Activated T-cell treated with anti-CD3 and anti-CD28 coated beads for 1 hour (primary cell): ENCODE data around the gene ATP11A.
"Not testable (repeated sequence)": the region's sequence is repeated elsewhere in the genome, so short reads cannot be mapped to it uniquely, and the experiment has no call there.

Source experiments
- DNase-seq: peaks from one replicate; pipeline ENCODE4 v3.0.0-alpha.2; 2020; ENCODE audit warnings: low read depth

ATP11A gene

DNA sequence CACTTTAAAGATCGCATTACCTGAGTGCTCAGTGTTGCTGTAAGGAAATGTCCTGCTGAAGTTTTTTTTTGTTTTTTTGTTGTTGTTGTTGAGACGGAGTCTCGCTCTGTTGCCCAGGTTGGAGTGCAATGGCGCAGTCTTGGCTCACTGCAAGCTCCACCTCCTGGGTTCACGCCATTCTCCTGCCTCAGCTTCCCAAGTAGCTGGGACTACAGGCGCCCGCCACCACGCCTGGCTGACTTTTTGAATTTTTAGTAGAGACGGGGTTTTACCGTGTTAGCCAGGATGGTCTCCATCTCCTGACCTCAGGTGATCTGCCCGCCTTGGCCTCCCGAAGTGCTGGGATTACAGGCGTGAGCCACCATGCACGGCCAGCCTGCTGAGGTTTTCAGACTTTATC, 175.6 kb downstream of the ATP11A start:
- DNase-seq, result not testable (repeated sequence)

GRCh38 chr13:112867301-112867711, 177.5 kb downstream of the ATP11A start:
- DNase-seq, result no peak

DNA sequence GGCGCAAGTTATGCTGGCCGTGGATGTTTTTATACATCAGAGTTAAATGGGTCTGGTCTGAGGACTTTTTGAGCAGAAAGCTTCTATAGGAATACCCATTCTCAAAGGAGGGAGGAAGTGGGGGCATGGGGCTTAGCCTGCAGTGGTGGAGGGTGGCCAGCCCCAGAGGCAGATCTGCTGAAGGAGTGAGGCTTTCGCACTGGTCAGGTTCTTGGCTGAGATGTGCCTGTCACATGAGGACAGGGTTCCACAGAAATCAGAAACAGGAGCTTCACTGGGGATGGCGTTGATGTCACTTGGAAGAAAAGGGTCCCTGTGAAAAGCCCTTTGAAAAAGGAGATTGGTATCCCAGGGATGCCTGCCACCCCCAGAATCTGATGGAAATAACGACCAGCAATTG, 178.5 kb downstream of the ATP11A start:
- DNase-seq, result no peak

DNA sequence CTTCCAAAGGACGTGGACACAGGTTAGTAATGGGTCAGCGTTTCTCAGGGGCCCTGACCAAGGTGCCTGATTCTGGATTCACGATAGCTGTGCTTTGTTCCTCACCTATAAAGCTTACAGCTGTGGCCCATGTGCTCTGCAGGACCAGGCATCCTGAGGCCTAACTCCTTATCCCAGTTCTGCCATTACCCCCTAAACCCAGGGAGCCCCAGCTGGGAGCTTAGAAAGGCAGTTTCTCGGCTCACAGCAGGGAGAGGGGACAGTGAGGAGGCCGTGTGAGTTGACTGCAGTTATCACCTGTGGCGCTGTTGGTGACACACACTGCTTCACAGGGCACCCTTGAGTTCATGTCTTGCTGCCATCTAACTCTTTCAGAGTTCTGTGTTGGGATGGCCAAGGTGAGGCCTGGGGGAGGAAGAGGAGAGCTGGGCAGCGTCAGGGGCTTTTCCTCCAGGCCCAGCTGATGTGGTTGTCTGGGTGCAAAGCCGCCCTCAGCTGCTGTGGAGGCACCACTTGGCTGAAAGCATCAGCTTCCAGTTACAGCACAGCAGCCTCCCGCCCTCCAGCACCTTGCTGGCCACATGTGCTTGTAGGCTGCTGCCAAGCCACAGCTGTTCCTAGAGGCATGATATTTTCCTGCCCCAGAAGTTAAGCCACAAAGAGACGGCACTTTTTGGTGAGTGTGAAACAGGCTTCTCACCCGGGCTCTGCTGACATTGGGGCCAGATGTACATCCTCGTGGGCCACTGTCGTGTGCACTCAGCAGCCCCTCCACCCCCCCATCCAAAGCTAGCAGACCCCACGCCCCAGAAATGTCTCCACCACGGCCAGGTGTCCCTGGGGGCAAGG, 179.6 kb downstream of the ATP11A start:
- DNase-seq, result no peak

- no peak for DNase-seq
Observed at GRCh38 chr13:112870051-112870331, 180.2 kb downstream of the ATP11A start.

- no peak for DNase-seq
Observed at GRCh38 chr13:112870737-112871287, 181.0 kb downstream of the ATP11A start.

GRCh38 chr13:112871742-112872141, 181.9 kb downstream of the ATP11A start:
- no peak for DNase-seq

- not testable (repeated sequence) for DNase-seq
Observed at GRCh38 chr13:112872657-112873631, 183.1 kb downstream of the ATP11A start.

DNA sequence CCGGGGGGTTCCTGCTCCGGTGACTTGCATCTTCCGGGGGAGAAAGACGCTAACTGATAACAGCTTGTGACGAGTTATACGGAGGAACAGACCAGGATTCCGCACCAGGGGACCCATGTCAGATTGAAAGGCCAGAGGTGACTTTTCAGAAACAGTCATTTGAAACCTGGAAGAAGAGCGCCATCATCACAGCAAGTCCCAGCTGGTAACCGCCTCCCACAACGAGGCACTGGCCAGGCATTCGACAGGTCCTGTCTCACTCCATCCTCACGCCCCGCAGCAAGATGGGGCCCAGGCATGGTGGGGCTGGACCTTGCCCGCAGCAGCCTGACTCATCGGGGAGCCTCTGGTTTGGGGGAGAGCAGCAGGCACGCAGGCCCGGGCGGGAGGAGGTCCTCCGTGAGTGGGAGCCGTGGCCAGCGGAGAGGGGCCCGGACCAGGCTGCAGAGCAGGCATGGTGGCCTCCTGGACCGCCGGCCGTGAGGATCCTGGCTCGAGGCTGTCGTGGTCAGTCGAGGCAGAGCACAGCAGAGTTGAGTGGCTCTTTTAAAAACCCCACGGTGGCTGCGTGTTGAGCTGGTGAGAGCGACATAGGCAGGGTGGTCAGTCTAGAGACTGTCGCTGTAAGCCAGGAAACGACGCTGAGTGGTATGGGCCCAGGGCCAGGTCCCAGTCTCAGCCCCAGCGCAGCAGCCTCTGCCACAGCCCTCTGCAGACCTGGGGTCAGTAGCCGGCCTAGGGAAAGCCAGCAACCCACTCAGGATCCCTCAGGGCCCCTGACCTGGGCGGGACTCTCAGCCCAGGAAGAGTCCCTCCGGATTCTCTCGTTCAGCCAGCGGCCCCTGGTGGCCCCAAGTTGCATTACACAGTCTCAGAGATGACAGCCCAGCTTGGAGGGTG, 184.3 kb downstream of the ATP11A start:
- DNase-seq, result peak; percentile 31

GRCh38 chr13:112874751-112875300, 185.0 kb downstream of the ATP11A start:
- DNase-seq, result no peak

GRCh38 chr13:112875627-112876026, 185.8 kb downstream of the ATP11A start:
- no peak for DNase-seq

GRCh38 chr13:112876305-112877000, 186.6 kb downstream of the ATP11A start:
- no peak for DNase-seq

- DNase-seq, result no peak
Observed at GRCh38 chr13:112877066-112877465, 187.2 kb downstream of the ATP11A start.

GRCh38 chr13:112877539-112877938, 187.7 kb downstream of the ATP11A start:
- no peak for DNase-seq

GRCh38 chr13:112877976-112878955, 188.4 kb downstream of the ATP11A start:
- no peak for DNase-seq

- DNase-seq, result no peak
Observed at GRCh38 chr13:112879283-112879833, 189.5 kb downstream of the ATP11A start.

DNA sequence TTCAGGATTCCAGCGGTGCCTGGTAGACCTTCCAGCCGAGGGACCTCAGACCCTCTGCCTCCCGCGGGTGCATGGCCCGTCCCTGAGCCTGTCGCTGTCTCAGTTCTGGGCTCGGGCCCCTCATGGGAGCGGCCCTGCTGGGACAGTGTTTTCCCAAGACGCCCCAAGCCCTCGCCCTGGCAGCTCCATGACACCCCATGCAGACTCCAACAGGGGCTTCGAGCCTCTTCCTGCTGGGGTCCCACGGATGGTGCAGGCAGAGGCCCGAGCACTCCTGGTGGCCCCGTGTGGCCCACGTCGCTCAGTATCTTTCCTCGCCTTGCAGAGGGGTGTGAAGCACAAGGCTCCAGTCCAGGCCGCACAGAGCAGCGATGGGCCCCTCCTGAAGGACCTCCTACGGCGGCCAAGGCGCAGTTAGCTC, 190.4 kb downstream of the ATP11A start:
- no peak for DNase-seq

- DNase-seq, result no peak
Observed at GRCh38 chr13:112880976-112881540, 191.2 kb downstream of the ATP11A start.
